ENCODE measurements around the gene RCAN2. TPM values are rescaled to one million over a fixed set of nuclear protein-coding genes. Genes with fewer than 3 reads are reported as not detected.
A peak's percentile ranks its signal among the peaks of the same experiment; 100 is the strongest.
"Not testable (repeated sequence)": the region's sequence is repeated elsewhere in the genome, so short reads cannot be mapped to it uniquely, and the experiment has no call there.

Gene RCAN2
- total and polyA plus RNA-seq, 7 donors, result 2.6 to 108 (median 20.0) TPM

- Histone ChIP-seq H3K36me3 (ENCODE audit: insufficient read depth in 1 of 2, low read depth in 1 of 2) (no peaks in the 10 kb centered on the region), H3K27me3 (ENCODE audit: insufficient read depth in 3 of 3, low read length in 2 of 3) (no peaks in the 10 kb centered on the region), H3K4me1 (peaks cover 11% of the 10 kb centered on the region), H3K9me3 (peaks cover 4% of the 10 kb centered on the region), H3K27ac (no peak overlapping the region), H3K4me3 (no peak overlapping the region)
- DNase-seq (no peak), ATAC-seq (no peak)
- WGBS, 3 donors, result 76 to 82% (median 78%) methylated on average over 3 of the region's 3 CpGs
- TF ChIP-seq CTCF (IDR thresholded peaks at IDR 0.05), result no peak
- intact Hi-C loops (cut with DNase I), result no loop called here
Measured at GRCh38 chr6:46347669-46348068, 143.6 kb downstream of the RCAN2 start.

- intact Hi-C loops (cut with DNase I), result no loop called here
- WGBS, 3 donors, result 93 to 95% (median 94%) methylated on average over 2 of the region's 2 CpGs
Measured at GRCh38 chr6:46340246-46340645, 151.0 kb downstream of the RCAN2 start.

GRCh38 chr6:46338131-46338530, 153.1 kb downstream of the RCAN2 start:
- ATAC-seq (peak in 1 of 4 donors; percentile 31), DNase-seq (no peak)
- Histone ChIP-seq H3K4me3 (no peak overlapping the region), H3K27ac (no peak overlapping the region), H3K36me3 (ENCODE audit: insufficient read depth in 1 of 2, low read depth in 1 of 2) (no peaks in the 10 kb centered on the region), H3K9me3 (no peaks in the 10 kb centered on the region), H3K4me1 (no peaks in the 10 kb centered on the region), H3K27me3 (ENCODE audit: insufficient read depth in 3 of 3, low read length in 2 of 3) (no peaks in the 10 kb centered on the region)
- WGBS, 3 donors, result 84 to 95% (median 88%) methylated on average over 2 of the region's 2 CpGs
- TF ChIP-seq CTCF (IDR thresholded peaks at IDR 0.05), result no peak
- intact Hi-C loops (cut with DNase I), result no loop called here

More at GRCh38 chr6:46340246-46340645, 151.0 kb downstream of the RCAN2 start:
- Histone ChIP-seq H3K4me3 (no peak overlapping the region), H3K9me3 (no peaks in the 10 kb centered on the region), H3K4me1 (no peaks in the 10 kb centered on the region), H3K27ac (no peak overlapping the region), H3K27me3 (ENCODE audit: insufficient read depth in 3 of 3, low read length in 2 of 3) (no peaks in the 10 kb centered on the region), H3K36me3 (ENCODE audit: insufficient read depth in 1 of 2, low read depth in 1 of 2) (no peaks in the 10 kb centered on the region)
- no peak for TF ChIP-seq CTCF (IDR thresholded peaks at IDR 0.05)
- ATAC-seq (no peak), DNase-seq (no peak)

GRCh38 chr6:46334442-46334841, 156.8 kb downstream of the RCAN2 start:
- ATAC-seq (no peak), DNase-seq (no peak)
- Histone ChIP-seq H3K4me3 (no peak overlapping the region), H3K27ac (no peak overlapping the region), H3K9me3 (no peaks in the 10 kb centered on the region), H3K4me1 (no peaks in the 10 kb centered on the region), H3K36me3 (ENCODE audit: insufficient read depth in 1 of 2, low read depth in 1 of 2) (no peaks in the 10 kb centered on the region), H3K27me3 (ENCODE audit: insufficient read depth in 3 of 3, low read length in 2 of 3) (no peaks in the 10 kb centered on the region)
- intact Hi-C loops (cut with DNase I), result no loop called here
- TF ChIP-seq CTCF (IDR thresholded peaks at IDR 0.05), result no peak
- WGBS, 3 donors, result 92 to 97% (median 95%) methylated on average over 3 of the region's 3 CpGs

- no peaks in the 10 kb centered on the region for H3K9me3 ChIP-seq
- intact Hi-C loops (cut with DNase I), result no loop called here
- no peaks in the 10 kb centered on the region for H3K27me3 ChIP-seq (ENCODE audit: insufficient read depth in 3 of 3, low read length in 2 of 3)
- no peak for DNase-seq
- no peaks in the 10 kb centered on the region for H3K36me3 ChIP-seq (ENCODE audit: insufficient read depth in 1 of 2, low read depth in 1 of 2)
- TF ChIP-seq CTCF (IDR thresholded peaks at IDR 0.05), result no peak
- no peak overlapping the region for H3K27ac ChIP-seq
- ATAC-seq, result no peak
- 95 to 100% (median 96%) methylated on average over 1 of the region's 1 CpG for WGBS, 3 donors
- no peak overlapping the region for H3K4me3 ChIP-seq
- H3K4me1 ChIP-seq, result no peaks in the 10 kb centered on the region
Measured at GRCh38 chr6:46333481-46333880, 157.8 kb downstream of the RCAN2 start.

- H3K4me3 ChIP-seq; H3K27ac ChIP-seq; H3K4me1 ChIP-seq; H3K9me3 ChIP-seq; H3K36me3 ChIP-seq (ENCODE audit: insufficient read depth in 1 of 2, low read depth in 1 of 2); H3K27me3 ChIP-seq (ENCODE audit: insufficient read depth in 3 of 3, low read length in 2 of 3); ATAC-seq; DNase-seq; intact Hi-C loops (cut with DNase I): not testable (repeated sequence)
Measured at GRCh38 chr6:46332448-46332847, 158.8 kb downstream of the RCAN2 start.

All from psoas muscle (tissue), 8 donors.